ENCODE data around the gene LSM14B.

DNA sequence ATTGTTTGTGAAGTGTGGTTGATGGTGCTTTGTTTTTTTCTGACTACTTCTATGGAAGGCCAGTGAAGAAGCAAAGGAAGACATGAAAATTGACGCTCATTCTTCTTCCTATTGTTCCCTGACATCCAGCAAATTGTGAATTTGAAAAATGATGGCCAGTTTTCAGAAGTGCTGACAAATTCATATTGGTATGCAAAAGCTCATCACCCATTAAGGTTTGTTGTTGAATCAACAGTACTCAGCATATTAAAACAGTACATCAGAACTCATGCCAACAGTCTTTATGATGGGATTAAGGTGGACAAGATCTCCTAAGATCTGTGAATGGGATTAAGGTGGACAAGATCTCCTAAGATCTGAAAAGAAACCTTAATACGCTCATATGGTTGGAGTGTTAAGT is 59.5 kb downstream of the LSM14B start:
- TF ChIP-seq, protein P1, sequence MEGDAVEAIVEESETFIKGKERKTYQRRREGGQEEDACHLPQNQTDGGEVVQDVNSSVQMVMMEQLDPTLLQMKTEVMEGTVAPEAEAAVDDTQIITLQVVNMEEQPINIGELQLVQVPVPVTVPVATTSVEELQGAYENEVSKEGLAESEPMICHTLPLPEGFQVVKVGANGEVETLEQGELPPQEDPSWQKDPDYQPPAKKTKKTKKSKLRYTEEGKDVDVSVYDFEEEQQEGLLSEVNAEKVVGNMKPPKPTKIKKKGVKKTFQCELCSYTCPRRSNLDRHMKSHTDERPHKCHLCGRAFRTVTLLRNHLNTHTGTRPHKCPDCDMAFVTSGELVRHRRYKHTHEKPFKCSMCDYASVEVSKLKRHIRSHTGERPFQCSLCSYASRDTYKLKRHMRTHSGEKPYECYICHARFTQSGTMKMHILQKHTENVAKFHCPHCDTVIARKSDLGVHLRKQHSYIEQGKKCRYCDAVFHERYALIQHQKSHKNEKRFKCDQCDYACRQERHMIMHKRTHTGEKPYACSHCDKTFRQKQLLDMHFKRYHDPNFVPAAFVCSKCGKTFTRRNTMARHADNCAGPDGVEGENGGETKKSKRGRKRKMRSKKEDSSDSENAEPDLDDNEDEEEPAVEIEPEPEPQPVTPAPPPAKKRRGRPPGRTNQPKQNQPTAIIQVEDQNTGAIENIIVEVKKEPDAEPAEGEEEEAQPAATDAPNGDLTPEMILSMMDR (IDR thresholded peaks at IDR 0.05; ENCODE audit: low read length): no peak
- no peak for TF ChIP-seq EZH2 (IDR thresholded peaks at IDR 0.05; ENCODE audit: borderline replicate concordance, low read length)

Data from OCI-LY1 (cell line).